ENCODE measurements around the gene DLL3.

Gene DLL3

DNA sequence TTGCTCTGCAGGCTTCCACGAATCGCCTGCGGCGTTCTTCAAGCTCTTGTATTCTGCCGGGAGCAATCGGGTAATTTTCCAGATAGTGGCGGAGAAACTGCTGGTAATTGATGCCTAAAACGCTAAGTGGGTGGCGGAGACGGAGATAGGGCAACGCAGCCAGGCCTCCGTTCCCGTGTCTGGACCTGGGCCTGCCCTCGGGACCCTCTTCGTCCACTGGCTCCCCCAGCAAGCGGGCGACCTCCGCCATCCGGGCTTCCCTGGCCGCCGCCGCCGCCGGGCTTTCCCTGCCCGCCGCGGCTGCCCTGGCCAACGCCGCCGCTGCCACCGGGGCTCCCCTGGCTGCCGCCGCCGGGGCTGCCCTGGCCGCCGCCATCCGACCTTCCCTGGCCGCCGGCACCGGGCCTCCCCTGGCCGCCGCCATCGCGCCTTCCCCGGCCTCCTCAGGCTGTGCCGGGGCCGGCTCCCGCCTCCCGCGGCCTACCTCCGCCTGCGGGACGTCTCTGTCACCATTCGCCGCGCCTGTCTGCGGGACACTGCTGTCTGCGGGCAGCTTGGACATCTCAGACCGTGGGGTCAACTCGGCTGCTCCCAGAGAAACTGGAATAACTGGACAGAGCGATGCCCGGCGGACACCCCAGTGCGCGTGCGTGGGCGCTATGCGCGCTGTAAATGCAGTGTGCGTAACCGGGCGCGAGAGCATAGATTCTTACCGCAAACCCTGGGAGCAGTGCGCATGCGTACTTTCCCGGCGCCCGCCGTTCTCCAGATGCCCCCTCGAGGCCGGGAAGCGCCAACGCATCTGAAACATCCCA, 41.0 kb downstream of the DLL3 start, which contains the start of gene EID2:
TSS of gene EID2 (minus strand) at position 644 of the 815 bp plus-strand sequence. CDS start at position 562, 82 bp downstream.
- DNase-seq (ENCODE audit: low read depth) = peak; percentile 94
- TF ChIP-seq, protein P1, sequence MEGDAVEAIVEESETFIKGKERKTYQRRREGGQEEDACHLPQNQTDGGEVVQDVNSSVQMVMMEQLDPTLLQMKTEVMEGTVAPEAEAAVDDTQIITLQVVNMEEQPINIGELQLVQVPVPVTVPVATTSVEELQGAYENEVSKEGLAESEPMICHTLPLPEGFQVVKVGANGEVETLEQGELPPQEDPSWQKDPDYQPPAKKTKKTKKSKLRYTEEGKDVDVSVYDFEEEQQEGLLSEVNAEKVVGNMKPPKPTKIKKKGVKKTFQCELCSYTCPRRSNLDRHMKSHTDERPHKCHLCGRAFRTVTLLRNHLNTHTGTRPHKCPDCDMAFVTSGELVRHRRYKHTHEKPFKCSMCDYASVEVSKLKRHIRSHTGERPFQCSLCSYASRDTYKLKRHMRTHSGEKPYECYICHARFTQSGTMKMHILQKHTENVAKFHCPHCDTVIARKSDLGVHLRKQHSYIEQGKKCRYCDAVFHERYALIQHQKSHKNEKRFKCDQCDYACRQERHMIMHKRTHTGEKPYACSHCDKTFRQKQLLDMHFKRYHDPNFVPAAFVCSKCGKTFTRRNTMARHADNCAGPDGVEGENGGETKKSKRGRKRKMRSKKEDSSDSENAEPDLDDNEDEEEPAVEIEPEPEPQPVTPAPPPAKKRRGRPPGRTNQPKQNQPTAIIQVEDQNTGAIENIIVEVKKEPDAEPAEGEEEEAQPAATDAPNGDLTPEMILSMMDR (conservative IDR thresholded peaks at IDR 0.05; ENCODE audit: low read length) = peak; percentile 78
- H3K4me3 ChIP-seq (ENCODE audit: low read length) = peak within 1 kb of the TSS; percentile 88

DNA sequence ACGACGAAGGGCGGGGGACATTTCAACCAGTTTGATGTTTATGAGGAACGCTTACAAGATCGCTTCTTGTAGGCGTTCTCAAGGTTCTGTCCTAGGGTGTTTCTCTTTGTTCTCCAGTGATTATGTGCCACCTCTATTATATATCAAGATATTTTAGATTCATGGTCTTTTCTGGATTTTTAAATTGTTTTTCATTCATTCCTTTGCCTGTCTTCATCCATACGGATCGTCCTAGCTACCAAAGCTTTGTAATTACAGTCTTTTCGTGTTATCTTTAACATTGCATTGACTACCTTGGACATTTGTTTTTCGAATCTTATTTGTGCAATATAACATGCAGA, 41.6 kb downstream of the DLL3 start:
- peak overlapping the region; percentile 33 for H3K4me3 ChIP-seq (ENCODE audit: low read length)
- TF ChIP-seq, protein P1 (conservative IDR thresholded peaks at IDR 0.05; ENCODE audit: low read length) = no peak
- no peak for DNase-seq (ENCODE audit: low read depth)

DNA sequence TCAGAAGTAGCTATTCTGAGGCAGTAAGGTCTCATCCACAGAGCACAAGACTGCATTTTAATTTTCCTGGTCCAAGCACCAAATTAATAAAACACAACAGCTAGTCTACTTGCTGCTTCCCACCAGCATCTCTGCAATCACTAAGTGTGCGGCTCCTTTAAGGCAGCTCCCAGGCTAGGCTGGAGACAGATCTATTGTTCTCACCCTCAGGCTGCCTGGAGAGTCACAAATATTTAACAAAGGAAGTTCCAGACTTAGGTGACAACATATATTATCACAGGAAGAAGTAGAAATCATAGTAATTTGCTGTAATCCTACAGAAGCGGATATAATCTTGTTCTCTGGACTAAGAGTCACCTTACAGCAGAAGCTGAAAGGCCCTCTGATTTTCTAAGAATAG, 43.5 kb downstream of the DLL3 start:
- TF ChIP-seq, protein P1 (conservative IDR thresholded peaks at IDR 0.05; ENCODE audit: low read length) = no peak
- no peak for DNase-seq (ENCODE audit: low read depth)
- no peak overlapping the region for H3K4me3 ChIP-seq (ENCODE audit: low read length)

DNA sequence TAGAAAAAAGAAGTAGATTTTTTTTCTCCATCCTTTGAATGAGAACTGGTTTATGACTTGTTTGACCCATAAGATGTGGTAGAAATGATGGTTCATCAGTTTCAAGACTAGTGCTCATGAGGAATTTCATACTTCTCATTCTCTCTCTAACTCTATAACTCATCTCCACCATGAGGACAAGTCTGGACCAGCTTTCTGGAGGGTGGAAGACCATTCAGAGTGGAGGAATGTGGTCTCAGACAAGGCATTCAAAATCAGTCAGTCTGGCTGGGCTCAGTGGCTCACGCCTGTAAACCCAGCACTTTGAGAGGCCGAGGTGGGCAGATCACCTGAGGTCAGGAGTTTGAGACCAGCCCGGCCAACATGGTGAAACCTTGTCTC, 44.7 kb downstream of the DLL3 start:
- no peak overlapping the region for H3K4me3 ChIP-seq (ENCODE audit: low read length)
- TF ChIP-seq, protein P1 (conservative IDR thresholded peaks at IDR 0.05; ENCODE audit: low read length) = no peak
- DNase-seq (ENCODE audit: low read depth) = no peak

DNA sequence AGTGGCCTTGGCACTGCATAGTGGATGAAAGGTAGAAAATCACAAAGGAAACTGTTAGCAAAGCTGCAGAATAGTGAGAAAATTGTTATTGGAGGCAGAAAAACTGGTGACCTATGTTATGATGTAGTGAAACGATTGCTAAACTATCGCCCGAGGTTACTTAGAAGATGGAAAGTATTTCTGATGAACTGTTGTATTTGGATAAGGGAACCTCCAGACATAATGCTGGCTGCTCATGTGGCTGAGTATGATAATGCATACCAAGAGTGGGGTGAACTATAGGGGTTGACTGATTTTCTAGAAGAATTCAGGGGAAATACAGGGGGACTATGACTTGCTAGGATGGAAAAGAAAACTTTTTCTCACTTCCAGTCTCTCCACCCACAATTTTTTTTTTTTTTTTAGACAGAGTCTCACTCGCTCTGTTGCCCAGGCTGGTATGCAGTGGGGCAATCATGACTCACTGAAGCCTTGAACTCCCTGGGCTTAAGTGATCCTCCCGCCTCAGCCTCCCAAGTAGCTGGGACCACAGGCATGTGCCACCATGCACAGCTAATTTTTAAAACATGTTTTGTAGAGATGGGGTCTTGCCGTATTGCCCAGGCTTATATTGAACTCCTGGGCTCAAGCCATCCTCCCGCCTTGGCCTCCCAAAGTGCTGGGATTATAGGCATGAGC, 45.6 kb downstream of the DLL3 start:
- H3K4me3 ChIP-seq (ENCODE audit: low read length) = no peak overlapping the region
- peak; percentile 56 for DNase-seq (ENCODE audit: low read depth)
- TF ChIP-seq, protein P1 (conservative IDR thresholded peaks at IDR 0.05; ENCODE audit: low read length) = no peak

DNA sequence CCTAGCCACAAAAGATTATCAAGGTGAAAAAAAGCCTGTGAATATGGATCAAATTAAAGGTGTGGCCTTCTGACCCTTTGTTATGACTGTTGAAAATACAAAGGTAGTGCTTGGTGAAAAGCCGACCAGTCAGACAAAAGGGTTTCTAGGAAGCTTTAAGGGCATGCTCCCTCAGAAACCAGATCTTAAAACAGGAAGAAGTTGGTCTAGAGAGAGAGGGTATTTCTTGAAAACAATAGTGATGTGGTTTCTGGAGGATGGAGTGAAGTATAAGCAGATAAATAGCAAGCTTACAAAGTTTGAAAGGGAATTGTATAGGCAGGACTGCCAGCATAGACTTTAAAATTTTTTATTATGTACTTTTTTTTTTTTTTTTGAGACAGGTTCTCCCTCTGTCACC, 46.2 kb downstream of the DLL3 start:
- H3K4me3 ChIP-seq (ENCODE audit: low read length) = no peak overlapping the region
- TF ChIP-seq, protein P1 (conservative IDR thresholded peaks at IDR 0.05; ENCODE audit: low read length) = no peak
- no peak for DNase-seq (ENCODE audit: low read depth)

DNA sequence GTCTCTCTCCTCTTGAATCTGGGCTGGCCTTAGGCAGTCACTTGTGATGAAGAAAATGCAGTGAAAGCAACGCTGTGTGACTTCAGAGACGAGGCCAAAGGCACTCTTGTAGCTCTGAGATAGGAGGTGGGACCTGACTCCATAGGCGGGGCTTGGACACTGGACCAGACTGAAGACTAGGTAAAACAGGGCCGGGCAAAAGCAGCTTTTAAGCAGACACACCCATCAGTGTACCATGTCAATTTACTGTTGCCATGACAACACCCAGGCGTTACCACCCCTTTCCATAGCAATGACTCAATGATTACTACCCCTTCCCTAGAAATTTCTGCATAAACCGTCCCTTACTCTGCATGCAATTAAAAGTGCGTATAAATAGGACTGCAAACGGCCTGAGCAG, 47.9 kb downstream of the DLL3 start:
- DNase-seq (ENCODE audit: low read depth) = no peak
- no peak overlapping the region for H3K4me3 ChIP-seq (ENCODE audit: low read length)
- TF ChIP-seq, protein P1 (conservative IDR thresholded peaks at IDR 0.05; ENCODE audit: low read length) = no peak

All from AG10803 (cell line).